ENCODE results near the gene RNF181. TPM values are rescaled to one million over a fixed set of nuclear protein-coding genes. Genes with fewer than 3 reads are reported as not detected.
A peak's percentile ranks its signal among the peaks of the same experiment; 100 is the strongest.

RNF181 gene
- total RNA-seq, 3 donors from 2014 or later = 131 to 243 (median 161) TPM

GRCh38 chr2:85560812-85561279 lies 34.7 kb upstream of the RNF181 start:
- Histone ChIP-seq H3K4me3 (peak overlapping the region; percentile 72 to 82 (median 80)), H3K9me3 (no peaks in the 10 kb centered on the region), H3K27ac (peak overlapping the region; percentile 89), H3K36me3 (no peaks in the 10 kb centered on the region), H3K4me1 (no peaks in the 10 kb centered on the region), H3K27me3 (no peaks in the 10 kb centered on the region)
- intact Hi-C loops (cut with DNase I; ENCODE audit: low total_unique reads) = no loop called here
- TF ChIP-seq CTCF (IDR thresholded peaks at IDR 0.05) = no peak
- no peak for TF ChIP-seq POLR2A (IDR thresholded peaks at IDR 0.05)
- no peak for TF ChIP-seq POLR2AphosphoS5 (IDR thresholded peaks at IDR 0.05)
- no peak for DNase-seq (ENCODE audit: low spot score in 2 of 2)

GRCh38 chr2:85561280-85562212 lies 34.0 kb upstream of the RNF181 start, which contains the start of gene GGCX:
Gene GGCX (minus strand): TSS chr2:85561493. CDS start chr2:85561428, 65 bp downstream.
- H3K36me3 ChIP-seq = no peaks in the 10 kb centered on the region
- TF ChIP-seq POLR2AphosphoS5 (IDR thresholded peaks at IDR 0.05) (peak; percentile 65 to 88 (median 84)), POLR2A (IDR thresholded peaks at IDR 0.05) (peak; percentile 86), CTCF (IDR thresholded peaks at IDR 0.05) (peak in 2 of 3 donors; percentile 6 to 36)
- H3K9me3 ChIP-seq = no peaks in the 10 kb centered on the region
- intact Hi-C loops (cut with DNase I; ENCODE audit: low total_unique reads) = no loop called here
- peak within 1 kb of the TSS; percentile 89 for H3K27ac ChIP-seq
- no peaks in the 10 kb centered on the region for H3K4me1 ChIP-seq
- no peaks in the 10 kb centered on the region for H3K27me3 ChIP-seq
- H3K4me3 ChIP-seq = peak within 1 kb of the TSS; percentile 72 to 82 (median 80)
- DNase-seq (ENCODE audit: low spot score in 2 of 2) = peak; percentile 92 to 94

- Histone ChIP-seq H3K36me3 (no peaks in the 10 kb centered on the region), H3K27me3 (no peaks in the 10 kb centered on the region), H3K4me1 (no peaks in the 10 kb centered on the region), H3K9me3 (no peaks in the 10 kb centered on the region), H3K4me3 (no peak overlapping the region), H3K27ac (no peak overlapping the region)
- intact Hi-C loops (cut with DNase I; ENCODE audit: low total_unique reads) = no loop called here
- DNase-seq (ENCODE audit: low spot score in 2 of 2) = no peak
- TF ChIP-seq CTCF (IDR thresholded peaks at IDR 0.05) (no peak), POLR2A (IDR thresholded peaks at IDR 0.05) (no peak)
Observed at GRCh38 chr2:85564144-85564563, 31.4 kb upstream of the RNF181 start.

- Histone ChIP-seq H3K27me3 (no peaks in the 10 kb centered on the region), H3K27ac (no peak overlapping the region), H3K9me3 (no peaks in the 10 kb centered on the region), H3K4me1 (no peaks in the 10 kb centered on the region), H3K36me3 (no peaks in the 10 kb centered on the region), H3K4me3 (no peak overlapping the region)
- TF ChIP-seq POLR2AphosphoS5 (IDR thresholded peaks at IDR 0.05) = no peak
- TF ChIP-seq POLR2A (IDR thresholded peaks at IDR 0.05) = no peak
- no peak for TF ChIP-seq CTCF (IDR thresholded peaks at IDR 0.05)
- intact Hi-C loops (cut with DNase I; ENCODE audit: low total_unique reads) = no loop called here
- no peak for DNase-seq (ENCODE audit: low spot score in 2 of 2)
Observed at GRCh38 chr2:85566265-85566664, 29.3 kb upstream of the RNF181 start.

GRCh38 chr2:85575739-85576138 lies 19.8 kb upstream of the RNF181 start:
- Histone ChIP-seq H3K27ac (peak overlapping the region; percentile 42 to 64), H3K4me3 (no peak overlapping the region), H3K27me3 (no peaks in the 10 kb centered on the region), H3K4me1 (peaks cover 7 to 14% of the 10 kb centered on the region in 2 donors), H3K36me3 (no peaks in the 10 kb centered on the region), H3K9me3 (no peaks in the 10 kb centered on the region)
- intact Hi-C loops (cut with DNase I; ENCODE audit: low total_unique reads) = no loop called here
- DNase-seq (ENCODE audit: low spot score in 2 of 2) = no peak
- TF ChIP-seq POLR2AphosphoS5 (IDR thresholded peaks at IDR 0.05) = no peak
- TF ChIP-seq POLR2A (IDR thresholded peaks at IDR 0.05) = no peak
